GM21390 (cell line): ENCODE measurements around the gene PUS7L.
A peak's percentile ranks its signal among the peaks of the same experiment; 100 is the strongest.
"Not testable (repeated sequence)": the region's sequence is repeated elsewhere in the genome, so short reads cannot be mapped to it uniquely, and the experiment has no call there.

Experiments used
- ATAC-seq: cut with Tn5 transposase; IDR thresholded peaks from one replicate; pipeline ENCODE4 v1.9.1; 2021; ENCODE audit not compliant: unreplicated experiment

PUS7L gene

GRCh38 chr12:43758728-43759563, at the start of gene PUS7L, which contains the start of gene IRAK4:
PUS7L (minus strand) TSS chr12:43758790; CDS start chr12:43755245, 3,545 bp downstream.
IRAK4 (plus strand) TSS chr12:43758951; CDS start chr12:43768112, 9,161 bp downstream.
- ATAC-seq, result peak; percentile 95

GRCh38 chr12:43807386-43807785, 48.8 kb upstream of the PUS7L start:
- no peak for ATAC-seq

- no peak for ATAC-seq
Observed at GRCh38 chr12:43806737-43807072, 48.1 kb upstream of the PUS7L start.

GRCh38 chr12:43805860-43806736, 47.5 kb upstream of the PUS7L start, which contains the start of gene TWF1:
TWF1 (minus strand) TSS chr12:43806317; CDS start chr12:43806245, 72 bp downstream.
- ATAC-seq, result peak; percentile 95

GRCh38 chr12:43805149-43805859, 46.7 kb upstream of the PUS7L start:
- no peak for ATAC-seq

- no peak for ATAC-seq
Observed at GRCh38 chr12:43797561-43798217, 39.1 kb upstream of the PUS7L start.

GRCh38 chr12:43795716-43796280, 37.2 kb upstream of the PUS7L start:
- no peak for ATAC-seq

- ATAC-seq, result no peak
Observed at GRCh38 chr12:43789941-43790340, 31.4 kb upstream of the PUS7L start.

GRCh38 chr12:43786899-43787693, 28.5 kb upstream of the PUS7L start:
- ATAC-seq, result no peak

GRCh38 chr12:43776498-43776897, 17.9 kb upstream of the PUS7L start:
- ATAC-seq, result no peak

GRCh38 chr12:43766291-43766690, 7.7 kb upstream of the PUS7L start:
- ATAC-seq, result no peak

GRCh38 chr12:43764528-43764927, 5.9 kb upstream of the PUS7L start:
- ATAC-seq, result no peak

- no peak for ATAC-seq
Observed at GRCh38 chr12:43763769-43764168, 5.2 kb upstream of the PUS7L start.

- ATAC-seq, result no peak
Observed at GRCh38 chr12:43762596-43762995, 4.0 kb upstream of the PUS7L start.

- no peak for ATAC-seq
Observed at GRCh38 chr12:43761500-43761899, 2.9 kb upstream of the PUS7L start.

GRCh38 chr12:43760396-43760795, 1.8 kb upstream of the PUS7L start:
- no peak for ATAC-seq

- ATAC-seq, result peak; percentile 2
Observed at GRCh38 chr12:43758247-43758727, 303 bp downstream of the PUS7L start.

GRCh38 chr12:43754015-43754414, 4.6 kb downstream of the PUS7L start:
- ATAC-seq, result no peak

- ATAC-seq, result not testable (repeated sequence)
Observed at GRCh38 chr12:43751360-43751759, 7.2 kb downstream of the PUS7L start.
